OCI-LY1 (cell line): ENCODE measurements around the gene FAM72B.
"Not testable (repeated sequence)": the region's sequence is repeated elsewhere in the genome, so short reads cannot be mapped to it uniquely, and the experiment has no call there.

Source experiments
- CTCF ChIP-seq: fragments of 200-600 bp; sonication (generic), shearing (Covaris generic); IDR thresholded peaks from 2 replicates; pipeline ENCODE4 v1.5.1; 2017; ENCODE audit warnings: mild to moderate bottlenecking, antibody characterized with exemption, low read length, moderate library complexity, mixed read lengths
- EZH2 ChIP-seq: fragments of 200-600 bp; sonication (generic), shearing (Covaris generic); IDR thresholded peaks from 2 replicates; pipeline ENCODE4 v1.8.0; 2017; ENCODE audit warnings: borderline replicate concordance, mixed run types, mild to moderate bottlenecking, antibody characterized with exemption, low read length, moderate library complexity, mixed read lengths

- TF ChIP-seq CTCF, EZH2: not testable (repeated sequence)
Observed at GRCh38 chr1:121227544-121228330, 43.6 kb upstream of the FAM72B start.
